ENCODE measurements around the gene NTRK1. TPM values are rescaled to one million over a fixed set of nuclear protein-coding genes. Genes with fewer than 3 reads are reported as not detected.

NTRK1 gene
- total RNA-seq, 1 experiment from 2014 or later, result 0.33 TPM

GRCh38 chr1:156895455-156895812 lies 34.8 kb downstream of the NTRK1 start:
- intact Hi-C loops (cut with micrococcal nuclease), result no loop called here
- no peaks in the 10 kb centered on the region for H3K9me3 Mint-ChIP-seq (ENCODE audit: unreplicated experiment)
- no peaks in the 10 kb centered on the region for H3K36me3 Mint-ChIP-seq (ENCODE audit: insufficient read depth, unreplicated experiment)
- ChIA-PET POLR2A (interaction anchor here (0.6 to 1.1 kb wide), 3 partner anchors 33 to 128 kb away, joined by 3 to 5 read pairs (median 4); partner anchors contain the start of gene PRCC), CTCF (interaction anchor here (0.7 to 17.6 kb wide), 10 partner anchors 15 to 260 kb away, joined by 3 to 363 read pairs (median 6); partner anchors contain the start of genes INSRR, LRRC71 and NTRK1)
- no peak for DNase-seq (ENCODE audit: unreplicated experiment)
- no TSS peak for BruUV-seq (replicated peaks)
- no peak for TF ChIP-seq CTCF (IDR thresholded peaks at IDR 0.05; ENCODE audit: unreplicated experiment)
- H3K27me3 Mint-ChIP-seq (ENCODE audit: insufficient read depth, unreplicated experiment), result no peaks in the 10 kb centered on the region
- no peak overlapping the region for H3K27ac Mint-ChIP-seq (ENCODE audit: low read depth, unreplicated experiment)
- H3K4me3 Mint-ChIP-seq (ENCODE audit: unreplicated experiment), result no peak overlapping the region
- H3K4me1 Mint-ChIP-seq (ENCODE audit: insufficient read depth, unreplicated experiment), result peaks cover 41% of the 10 kb centered on the region

- H3K4me1 Mint-ChIP-seq (ENCODE audit: insufficient read depth, unreplicated experiment), result peaks cover 41% of the 10 kb centered on the region
- DNase-seq (ENCODE audit: unreplicated experiment), result no peak
- no peak for TF ChIP-seq CTCF (IDR thresholded peaks at IDR 0.05; ENCODE audit: unreplicated experiment)
- no TSS peak for BruUV-seq (replicated peaks)
- H3K36me3 Mint-ChIP-seq (ENCODE audit: insufficient read depth, unreplicated experiment), result no peaks in the 10 kb centered on the region
- H3K27me3 Mint-ChIP-seq (ENCODE audit: insufficient read depth, unreplicated experiment), result no peaks in the 10 kb centered on the region
- CTCF ChIA-PET, result interaction anchor here (0.6 to 17.6 kb wide), 8 partner anchors 14 to 214 kb away, joined by 3 to 363 read pairs (median 4); partner anchors contain the start of genes LRRC71 and NTRK1
- H3K27ac Mint-ChIP-seq (ENCODE audit: low read depth, unreplicated experiment), result no peak overlapping the region
- intact Hi-C loops (cut with micrococcal nuclease), result loop anchor here (1.0 kb wide), 1 partner anchor 30 kb away; no protein-coding TSS in a partner anchor
- H3K9me3 Mint-ChIP-seq (ENCODE audit: unreplicated experiment), result no peaks in the 10 kb centered on the region
- H3K4me3 Mint-ChIP-seq (ENCODE audit: unreplicated experiment), result no peak overlapping the region
- POLR2A ChIA-PET, result no interaction called here
These were observed 35.3 kb downstream of the NTRK1 start for GRCh38 chr1:156895927-156896326.

GRCh38 chr1:156896490-156897033 lies 35.9 kb downstream of the NTRK1 start:
- intact Hi-C loops (cut with micrococcal nuclease), result loop anchor here (1.0 kb wide), 1 partner anchor 30 kb away; no protein-coding TSS in a partner anchor
- DNase-seq (ENCODE audit: unreplicated experiment), result peak; percentile 94
- no peak for TF ChIP-seq CTCF (IDR thresholded peaks at IDR 0.05; ENCODE audit: unreplicated experiment)
- Mint-ChIP-seq H3K4me3 (ENCODE audit: unreplicated experiment) (peak overlapping the region; percentile 6), H3K9me3 (ENCODE audit: unreplicated experiment) (no peaks in the 10 kb centered on the region), H3K27ac (ENCODE audit: low read depth, unreplicated experiment) (peak overlapping the region; percentile 65), H3K36me3 (ENCODE audit: insufficient read depth, unreplicated experiment) (no peaks in the 10 kb centered on the region), H3K4me1 (ENCODE audit: insufficient read depth, unreplicated experiment) (peaks cover 41% of the 10 kb centered on the region), H3K27me3 (ENCODE audit: insufficient read depth, unreplicated experiment) (no peaks in the 10 kb centered on the region)
- ChIA-PET CTCF (interaction anchor here (1.0 to 17.6 kb wide), 7 partner anchors 10 to 207 kb away, joined by 3 to 363 read pairs (median 8); partner anchors contain the start of genes LRRC71 and NTRK1), POLR2A (interaction anchor here (0.8 to 1.2 kb wide), 6 partner anchors 26 to 186 kb away, joined by 3 to 5 read pairs (median 3); partner anchors contain the start of genes ISG20L2, METTL25B and MRPL24)
- BruUV-seq (replicated peaks), result no TSS peak

- Mint-ChIP-seq H3K36me3 (ENCODE audit: insufficient read depth, unreplicated experiment) (no peaks in the 10 kb centered on the region), H3K9me3 (ENCODE audit: unreplicated experiment) (no peaks in the 10 kb centered on the region), H3K4me3 (ENCODE audit: unreplicated experiment) (peak overlapping the region; percentile 6), H3K27ac (ENCODE audit: low read depth, unreplicated experiment) (peak overlapping the region; percentile 65), H3K27me3 (ENCODE audit: insufficient read depth, unreplicated experiment) (no peaks in the 10 kb centered on the region), H3K4me1 (ENCODE audit: insufficient read depth, unreplicated experiment) (peaks cover 41% of the 10 kb centered on the region)
- ChIA-PET CTCF (interaction anchor here (0.5 to 17.6 kb wide), 11 partner anchors 7 to 262 kb away, joined by 3 to 363 read pairs (median 4); partner anchors contain the start of genes LRRC71 and NTRK1), POLR2A (interaction anchor here (0.6 to 1.2 kb wide), 7 partner anchors 26 to 280 kb away, joined by 3 to 5 read pairs (median 3); partner anchors contain the start of genes ISG20L2, METTL25B and MRPL24)
- BruUV-seq (replicated peaks), result no TSS peak
- no peak for TF ChIP-seq CTCF (IDR thresholded peaks at IDR 0.05; ENCODE audit: unreplicated experiment)
- peak; percentile 81 for DNase-seq (ENCODE audit: unreplicated experiment)
- intact Hi-C loops (cut with micrococcal nuclease), result no loop called here
These were observed 36.6 kb downstream of the NTRK1 start for GRCh38 chr1:156897078-156897825.
